HG02763 (cell line): ENCODE results near the gene NSG1.

ENCODE experiments used
- ATAC-seq: cut with Tn5 transposase; IDR thresholded peaks from one replicate; pipeline ENCODE4 v1.9.1; 2021; ENCODE audit warnings: mild to moderate bottlenecking, moderate library complexity; ENCODE audit not compliant: unreplicated experiment

NSG1 gene

DNA sequence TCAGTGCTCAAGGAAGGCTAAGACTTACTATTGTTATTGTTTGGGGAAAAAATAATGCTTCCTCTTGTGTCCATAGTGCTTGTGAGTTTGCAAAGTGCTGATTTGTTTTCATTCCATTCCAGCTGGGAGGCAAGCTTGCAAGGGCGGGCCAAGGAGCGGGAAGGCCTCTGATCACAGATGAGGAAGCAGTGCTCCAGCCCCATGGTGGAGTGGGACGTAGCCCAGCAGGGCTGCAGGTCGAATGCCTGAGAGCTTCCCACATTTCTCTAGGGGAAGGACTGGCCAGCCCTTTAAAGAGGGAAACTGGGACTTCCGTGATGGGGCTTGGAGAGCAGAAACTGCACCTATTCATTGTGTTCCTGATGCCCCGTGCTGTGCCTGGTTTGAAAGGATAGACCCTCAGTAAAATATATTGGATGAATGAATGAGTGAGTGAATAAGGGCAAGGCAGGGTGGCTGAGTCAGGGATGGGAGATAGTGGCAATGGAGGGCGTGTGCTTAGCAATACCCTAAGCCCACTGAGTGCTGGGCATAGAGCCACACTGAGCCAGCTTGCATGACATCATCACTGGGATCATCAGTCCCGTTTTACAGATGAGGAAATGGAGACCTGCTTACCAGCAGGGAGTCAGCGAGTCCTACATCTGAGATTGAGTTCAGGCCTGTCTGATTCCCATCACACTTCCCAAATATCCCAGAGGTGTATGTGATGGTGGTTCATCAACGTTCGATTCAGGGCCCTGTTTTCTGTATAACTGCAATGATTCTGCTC lies 17.9 kb upstream of the NSG1 start:
- no peak for ATAC-seq

GRCh38 chr4:4374388-4375098 lies 12.4 kb upstream of the NSG1 start:
- no peak for ATAC-seq

- no peak for ATAC-seq
Measured at GRCh38 chr4:4376074-4376473, 10.8 kb upstream of the NSG1 start.

- no peak for ATAC-seq
Measured at GRCh38 chr4:4377191-4377590, 9.7 kb upstream of the NSG1 start.

GRCh38 chr4:4377732-4378460 lies 9.0 kb upstream of the NSG1 start:
- no peak for ATAC-seq

DNA sequence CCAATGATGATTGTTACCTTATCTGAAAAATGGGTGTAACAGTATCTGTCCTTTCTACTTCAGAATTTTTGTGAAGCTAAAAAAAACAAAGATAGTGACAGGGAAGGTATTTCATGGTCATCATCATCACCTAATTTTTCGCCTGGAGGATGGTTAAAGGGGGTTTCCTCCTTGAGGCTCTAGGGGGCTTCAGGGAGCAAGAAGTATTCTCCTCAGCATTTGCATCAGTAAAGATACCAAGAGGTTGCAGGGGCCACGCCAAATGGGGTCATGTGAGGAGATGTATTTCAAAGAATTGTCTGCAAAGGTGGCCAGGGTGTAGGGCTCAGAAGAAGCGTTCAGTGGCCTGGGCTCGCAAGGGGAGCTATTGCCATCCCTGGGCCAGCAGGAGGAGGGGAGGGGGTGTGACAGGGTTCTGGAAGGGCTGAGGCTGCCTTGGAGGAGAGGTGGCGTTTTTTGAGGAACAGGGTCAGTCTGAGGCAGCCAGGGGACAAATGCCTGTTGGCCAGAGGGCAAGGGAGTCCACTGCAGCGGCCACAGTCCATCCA lies 7.3 kb upstream of the NSG1 start:
- ATAC-seq: no peak

GRCh38 chr4:4383085-4383484 lies 3.8 kb upstream of the NSG1 start:
- no peak for ATAC-seq

DNA sequence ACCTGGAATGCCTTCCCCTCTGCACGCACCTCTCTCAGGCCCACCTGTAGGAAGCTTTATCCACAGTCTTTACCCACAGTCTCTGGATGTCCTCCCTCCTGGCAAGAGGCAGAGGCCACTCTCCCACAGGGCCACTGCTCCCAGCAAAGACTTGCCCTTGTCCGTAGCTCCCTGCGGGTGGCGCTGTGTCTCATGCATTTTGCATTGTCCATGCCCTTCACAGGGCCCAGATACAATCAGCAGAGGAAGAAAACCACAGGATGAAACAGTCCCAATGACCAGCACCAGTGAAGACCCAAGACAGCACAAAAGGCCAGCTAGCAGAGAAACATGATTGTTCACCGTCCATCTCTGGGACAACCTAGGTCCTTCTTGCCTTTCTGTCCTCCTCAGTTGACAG lies 2.1 kb upstream of the NSG1 start:
- ATAC-seq: no peak

DNA sequence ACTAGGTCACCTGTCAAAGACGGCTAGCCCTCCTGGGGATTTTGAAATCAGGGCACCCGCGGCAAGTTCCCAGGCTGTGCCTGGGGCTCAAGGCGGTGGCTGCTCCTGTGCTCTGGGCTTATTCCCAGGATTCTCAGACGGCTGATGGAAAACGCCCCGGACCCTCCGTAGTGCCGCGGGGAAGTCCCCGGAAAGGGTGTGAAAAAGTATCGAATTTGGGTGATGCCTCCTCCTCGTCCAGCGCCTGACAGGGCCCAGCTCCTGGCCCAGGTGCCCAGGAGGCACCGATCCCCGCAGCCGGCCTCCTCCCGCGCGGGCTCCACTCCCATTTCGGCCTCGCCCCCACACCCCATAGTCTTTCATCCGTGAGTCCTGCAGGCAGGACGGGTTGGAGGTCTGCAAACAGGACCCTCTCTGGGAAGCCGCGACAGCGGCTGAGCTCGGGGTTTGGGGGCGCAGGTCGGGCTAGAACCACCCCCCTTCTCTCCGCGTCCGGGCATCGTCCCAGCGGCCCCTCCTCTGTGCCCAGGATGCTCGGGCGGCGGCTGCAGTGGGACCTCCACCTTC lies 1.1 kb upstream of the NSG1 start:
- no peak for ATAC-seq

- ATAC-seq: no peak
Measured at GRCh38 chr4:4386296-4386735, 586 bp upstream of the NSG1 start.

GRCh38 chr4:4387531-4388310 lies 819 bp downstream of the NSG1 start:
- ATAC-seq: no peak

- no peak for ATAC-seq
Measured at GRCh38 chr4:4388311-4388790, 1.4 kb downstream of the NSG1 start.

- no peak for ATAC-seq
Measured at GRCh38 chr4:4388836-4389575, 2.1 kb downstream of the NSG1 start.

DNA sequence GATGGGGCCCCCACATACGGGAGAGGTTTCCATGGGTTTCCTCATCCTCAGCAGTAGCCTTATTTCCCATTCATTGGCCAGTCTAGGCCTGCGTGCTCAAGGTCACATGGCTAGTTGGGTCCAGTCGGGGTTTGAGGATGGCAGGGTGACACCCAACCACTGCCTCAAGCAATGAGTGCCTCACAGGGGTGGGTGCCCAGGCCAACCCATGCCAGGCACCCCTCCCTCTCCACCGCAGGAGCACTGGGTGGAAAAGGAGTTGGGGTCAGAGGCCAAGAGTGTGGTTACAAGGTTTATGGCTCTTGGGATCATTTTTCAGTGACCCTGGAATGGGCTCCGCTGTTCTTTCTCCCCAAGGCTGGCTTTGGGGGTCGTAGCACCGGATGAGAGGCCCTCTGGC lies 3.1 kb downstream of the NSG1 start:
- ATAC-seq: no peak

GRCh38 chr4:4390515-4391240 lies 3.8 kb downstream of the NSG1 start:
- ATAC-seq: no peak

GRCh38 chr4:4391866-4392265 lies 5.0 kb downstream of the NSG1 start:
- ATAC-seq: no peak

- ATAC-seq: no peak
Measured at GRCh38 chr4:4392501-4393183, 5.7 kb downstream of the NSG1 start.

DNA sequence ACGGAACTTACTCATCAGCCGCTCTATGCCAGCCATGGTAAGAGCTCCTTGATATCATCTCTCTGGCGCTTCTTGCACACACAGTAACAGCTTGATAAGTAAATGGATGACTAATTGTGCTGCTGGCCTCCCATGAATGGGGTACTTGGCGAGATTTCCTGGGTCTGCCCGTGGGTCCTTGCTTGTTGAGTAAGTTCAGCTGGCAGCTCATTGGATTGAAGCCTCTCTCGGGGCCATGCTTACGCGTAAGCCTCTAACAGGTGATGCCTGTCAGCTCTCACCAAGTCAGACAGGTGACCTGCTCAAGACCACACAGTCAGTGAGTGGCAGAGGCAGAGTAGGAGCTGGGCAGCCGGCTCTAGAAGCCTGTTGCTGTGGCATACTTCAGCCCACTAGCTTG lies 7.7 kb downstream of the NSG1 start:
- no peak for ATAC-seq
